Esophagus squamous epithelium (tissue), 5 donors: ENCODE data around the gene FARSA. TPM values are rescaled to one million over a fixed set of nuclear protein-coding genes. Genes with fewer than 3 reads are reported as not detected.
"Not testable (repeated sequence)": the region's sequence is repeated elsewhere in the genome, so short reads cannot be mapped to it uniquely, and the experiment has no call there.

Experiments used
- DNase-seq: peaks from one replicate; lab custom pipeline; 2025; lab: John Stamatoyannopoulos, UW
- H3K27ac ChIP-seq, 4 donors: fragments of 200-600 bp; sonication (generic); one replicate each; pipeline ENCODE4 v1.5.1; 2016 to 2019; ENCODE audit warnings: mild to moderate bottlenecking in 1 of 4
- H3K27me3 ChIP-seq, 4 donors: fragments of 200-600 bp; sonication (generic); 1 replicate in 3 of 4; 2 replicates in 1 of 4; pipeline versions ENCODE4 v1.5.1 to v1.6.0; 2017 to 2021; ENCODE audit warnings: antibody characterized with exemption in 1 of 4
- H3K36me3 ChIP-seq, 3 donors: fragments of 200-600 bp; sonication (generic); one replicate each; pipeline ENCODE4 v1.5.1; 2016 to 2019
- H3K4me1 ChIP-seq, 3 donors: fragments of 200-600 bp; sonication (generic); one replicate each; pipeline ENCODE4 v1.5.1; 2017 to 2019
- H3K4me3 ChIP-seq, 4 donors: fragments of 200-600 bp; sonication (generic); 1 replicate in 3 of 4; 2 replicates in 1 of 4; pipeline ENCODE4 v1.5.1; 2016 to 2019; ENCODE audit warnings: mild to moderate bottlenecking in 2 of 4, moderate library complexity in 1 of 4
- H3K9me3 ChIP-seq, 3 donors: fragments of 200-600 bp; sonication (generic); one replicate each; pipeline ENCODE4 v1.5.1; 2016 to 2019
- POLR2A ChIP-seq, 4 donors: fragments of 450-650 bp; IDR thresholded peaks; one replicate each; pipeline ENCODE4 v1.6.1; 2017; ENCODE audit warnings: antibody characterized with exemption in 4 of 4, mild to moderate bottlenecking in 4 of 4, moderate library complexity in 3 of 4
- WGBS, 2 donors: methylation state at CpG; one replicate each; pipeline ENCODE4 v1.1.5; 2018; 5-methylcytosine and 5-hydroxymethylcytosine counted together
- intact Hi-C: fragments of 100-400 bp; cut with DNase I; formaldehyde crosslinking; loops from one replicate; pipeline ENCODE4 v1.15.0; 2022
- total RNA-seq, 4 donors: library from RNA; depleted of rRNA; stranded (reverse); fragments of >200 nt; gene quantifications; one replicate each; pipeline ENCODE4 v1.1.0, GENCODE V29; 2016
- TF ChIP-seq, protein P1 (sequence below), 6 experiments: fragments of 450-650 bp in 4 of 6; fragments of 200-600 bp in 2 of 6; sonication (generic) in 2 of 6; IDR thresholded peaks; one replicate each; pipeline ENCODE4 v1.5.1; 2016 to 2019; ENCODE audit warnings: antibody characterized with exemption in 6 of 6, mild to moderate bottlenecking in 4 of 6, moderate library complexity in 4 of 6
- donor health status: DM: yes; HTN: yes; CAD: no.

FARSA gene
- total RNA-seq, 4 donors from 2014 or later = 47.7 to 53.8 (median 51.0) TPM

- Histone ChIP-seq H3K27ac (no peak overlapping the region), H3K4me3 (no peak overlapping the region), H3K9me3 (no peaks in the 10 kb centered on the region), H3K4me1 (peaks cover 10 to 26% (median 15%) of the 10 kb centered on the region in 3 donors), H3K36me3 (peaks cover 5 to 64% (median 6%) of the 10 kb centered on the region in 3 donors), H3K27me3 (no peaks in the 10 kb centered on the region)
- 91% methylated on average over 3 of the region's 5 CpGs; no CpG with 5 or more reads in 1 of the 2 donors for WGBS, 2 donors
- intact Hi-C loops = no loop called here
- no peak for DNase-seq
- no peak for TF ChIP-seq POLR2A (IDR thresholded peaks at IDR 0.05)
- TF ChIP-seq, protein P1, sequence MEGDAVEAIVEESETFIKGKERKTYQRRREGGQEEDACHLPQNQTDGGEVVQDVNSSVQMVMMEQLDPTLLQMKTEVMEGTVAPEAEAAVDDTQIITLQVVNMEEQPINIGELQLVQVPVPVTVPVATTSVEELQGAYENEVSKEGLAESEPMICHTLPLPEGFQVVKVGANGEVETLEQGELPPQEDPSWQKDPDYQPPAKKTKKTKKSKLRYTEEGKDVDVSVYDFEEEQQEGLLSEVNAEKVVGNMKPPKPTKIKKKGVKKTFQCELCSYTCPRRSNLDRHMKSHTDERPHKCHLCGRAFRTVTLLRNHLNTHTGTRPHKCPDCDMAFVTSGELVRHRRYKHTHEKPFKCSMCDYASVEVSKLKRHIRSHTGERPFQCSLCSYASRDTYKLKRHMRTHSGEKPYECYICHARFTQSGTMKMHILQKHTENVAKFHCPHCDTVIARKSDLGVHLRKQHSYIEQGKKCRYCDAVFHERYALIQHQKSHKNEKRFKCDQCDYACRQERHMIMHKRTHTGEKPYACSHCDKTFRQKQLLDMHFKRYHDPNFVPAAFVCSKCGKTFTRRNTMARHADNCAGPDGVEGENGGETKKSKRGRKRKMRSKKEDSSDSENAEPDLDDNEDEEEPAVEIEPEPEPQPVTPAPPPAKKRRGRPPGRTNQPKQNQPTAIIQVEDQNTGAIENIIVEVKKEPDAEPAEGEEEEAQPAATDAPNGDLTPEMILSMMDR (IDR thresholded peaks at IDR 0.05) = no peak
Observed at GRCh38 chr19:12893582-12893981, 39.9 kb downstream of the FARSA start.

DNA sequence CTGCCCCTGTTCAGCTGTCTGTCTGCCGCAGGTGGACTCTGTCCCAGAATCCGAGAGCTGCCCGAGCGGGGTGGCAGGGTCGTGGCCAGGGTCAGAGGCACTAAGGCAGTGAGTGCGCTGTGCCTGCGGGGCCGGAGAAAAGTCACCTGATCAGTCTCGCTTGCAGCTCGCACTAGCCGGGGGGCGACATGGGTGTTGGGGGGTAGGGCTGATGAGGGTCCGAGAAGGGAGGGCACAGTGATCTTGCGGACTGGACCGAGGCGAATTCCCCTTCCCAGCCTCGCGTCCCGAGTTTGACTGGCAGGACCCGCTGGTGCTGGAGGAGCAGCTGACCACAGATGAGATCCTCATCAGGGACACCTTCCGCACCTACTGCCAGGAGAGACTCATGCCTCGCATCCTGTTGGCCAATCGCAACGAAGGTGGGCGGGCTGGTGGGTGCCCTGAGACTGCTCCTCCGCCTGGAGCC is 41.9 kb downstream of the FARSA start:
- 5 to 11% methylated on average over 5 to 15 of the region's 26 CpGs for WGBS, 2 donors
- Histone ChIP-seq H3K36me3 (peaks cover 5 to 44% (median 6%) of the 10 kb centered on the region in 3 donors), H3K27me3 (peaks cover 0 to 6% (median 0%) of the 10 kb centered on the region in 4 donors), H3K4me1 (peaks cover 10 to 26% (median 15%) of the 10 kb centered on the region in 3 donors), H3K9me3 (no peaks in the 10 kb centered on the region), H3K4me3 (peak overlapping the region; percentile 62 to 98 (median 89)), H3K27ac (peak overlapping the region; percentile 67 to 94 (median 90))
- intact Hi-C loops = no loop called here
- no peak for DNase-seq
- TF ChIP-seq, protein P1 (IDR thresholded peaks at IDR 0.05) = no peak
- no peak for TF ChIP-seq POLR2A (IDR thresholded peaks at IDR 0.05)

DNA sequence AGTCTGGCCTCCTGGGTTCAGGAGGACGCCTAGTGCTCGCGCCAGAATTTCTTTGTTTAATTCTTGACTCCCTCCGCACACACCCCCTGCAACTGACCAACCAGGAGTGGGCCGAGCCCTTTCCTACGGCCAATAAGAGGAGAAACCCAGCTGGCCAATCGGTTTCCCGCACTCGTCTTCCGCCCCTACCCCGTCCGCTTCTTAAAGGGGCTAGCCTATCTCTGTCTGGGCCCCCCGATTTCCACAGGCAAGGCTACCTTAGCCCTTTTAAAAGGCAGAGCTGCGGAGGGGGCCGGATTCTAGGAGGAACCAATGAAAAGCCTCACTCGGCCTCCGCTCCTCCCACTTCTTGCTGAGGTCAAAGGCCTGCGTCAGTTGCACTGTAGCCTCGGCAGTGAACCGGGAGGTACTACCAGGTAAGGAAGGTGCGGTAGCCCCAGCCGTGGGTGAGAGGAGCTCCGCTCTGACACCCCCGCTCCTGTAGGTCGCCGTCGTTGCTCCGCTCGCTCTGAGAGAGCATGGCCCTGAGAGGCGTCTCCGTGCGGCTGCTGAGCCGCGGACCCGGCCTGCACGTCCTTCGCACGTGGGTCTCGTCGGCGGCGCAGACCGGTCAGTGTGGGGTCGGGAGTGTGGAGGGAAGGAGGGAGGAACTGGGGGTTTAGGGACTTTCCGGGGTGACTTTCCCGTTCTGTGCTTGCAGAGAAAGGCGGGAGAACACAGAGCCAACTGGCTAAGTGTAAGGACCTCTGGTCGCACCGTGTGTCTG is 42.5 kb downstream of the FARSA start, which contains the start of gene GCDH:
Gene GCDH, plus strand, starts transcription at position 374 of the 766 bp plus-strand sequence. Its CDS starts 145 bp downstream, at position 519.
- WGBS, 2 donors = 0% methylated on average over 21 to 45 of the region's 49 CpGs
- Histone ChIP-seq H3K4me1 (peaks cover 11 to 29% (median 16%) of the 10 kb centered on the region in 3 donors), H3K36me3 (peaks cover under 1 to 38% (median 6%) of the 10 kb centered on the region in 3 donors), H3K27me3 (peaks cover 0 to 13% (median 0%) of the 10 kb centered on the region in 4 donors), H3K4me3 (peak within 1 kb of the TSS; percentile 62 to 98 (median 89)), H3K27ac (peak within 1 kb of the TSS; percentile 67 to 94 (median 90)), H3K9me3 (no peaks in the 10 kb centered on the region)
- peak; percentile 97 for DNase-seq
- intact Hi-C loops = no loop called here
- TF ChIP-seq, protein P1 (IDR thresholded peaks at IDR 0.05) = peak in 1 of 6 experiments; percentile 41
- TF ChIP-seq POLR2A (IDR thresholded peaks at IDR 0.05) = peak in 3 of 4 donors; percentile 69 to 88 (median 82)

- intact Hi-C loops, H3K9me3 ChIP-seq, DNase-seq: not testable (repeated sequence)
- peaks cover 15 to 35% (median 21%) of the 10 kb centered on the region in 3 donors for H3K4me1 ChIP-seq
- peak overlapping the region in 3 of 4 donors; percentile 83 to 98 (median 95) for H3K4me3 ChIP-seq
- peak overlapping the region; percentile 56 to 94 (median 75) for H3K27ac ChIP-seq
- WGBS, 2 donors = 30 to 32% methylated on average over 10 of the region's 10 CpGs
- H3K36me3 ChIP-seq = peaks cover 0 to 32% (median 6%) of the 10 kb centered on the region in 3 donors
- H3K27me3 ChIP-seq = peaks cover 0 to 19% (median 0%) of the 10 kb centered on the region in 4 donors
Observed at GRCh38 chr19:12890299-12890786, 43.2 kb downstream of the FARSA start.

- intact Hi-C loops = no loop called here
- 58 to 67% methylated on average over 4 to 5 of the region's 5 CpGs for WGBS, 2 donors
Observed at GRCh38 chr19:12888006-12888603, 45.4 kb downstream of the FARSA start.

More at GRCh38 chr19:12888006-12888603, 45.4 kb downstream of the FARSA start:
- Histone ChIP-seq H3K36me3 (peaks cover 0 to 9% (median 0%) of the 10 kb centered on the region in 3 donors), H3K4me1 (peaks cover 15 to 46% (median 27%) of the 10 kb centered on the region in 3 donors), H3K27me3 (peaks cover 0 to 35% (median 0%) of the 10 kb centered on the region in 4 donors), H3K4me3 (no peak overlapping the region), H3K9me3 (peaks cover 0 to 17% (median 14%) of the 10 kb centered on the region in 3 donors), H3K27ac (no peak overlapping the region)
- TF ChIP-seq, protein P1 (IDR thresholded peaks at IDR 0.05) = no peak
- TF ChIP-seq POLR2A (IDR thresholded peaks at IDR 0.05) = no peak
- DNase-seq = no peak
